CD4-positive, alpha-beta T cell treated with Interleukin-6 at 100 ng/mL for 8 hours (primary cell): Measurements from ENCODE around the gene HOXA11.

Experiments used
- DNase-seq: peaks from one replicate; pipeline ENCODE4 v3.0.0-alpha.2; 2020; ENCODE audit warnings: mixed read lengths, low spot score

The HOXA11 gene

DNA sequence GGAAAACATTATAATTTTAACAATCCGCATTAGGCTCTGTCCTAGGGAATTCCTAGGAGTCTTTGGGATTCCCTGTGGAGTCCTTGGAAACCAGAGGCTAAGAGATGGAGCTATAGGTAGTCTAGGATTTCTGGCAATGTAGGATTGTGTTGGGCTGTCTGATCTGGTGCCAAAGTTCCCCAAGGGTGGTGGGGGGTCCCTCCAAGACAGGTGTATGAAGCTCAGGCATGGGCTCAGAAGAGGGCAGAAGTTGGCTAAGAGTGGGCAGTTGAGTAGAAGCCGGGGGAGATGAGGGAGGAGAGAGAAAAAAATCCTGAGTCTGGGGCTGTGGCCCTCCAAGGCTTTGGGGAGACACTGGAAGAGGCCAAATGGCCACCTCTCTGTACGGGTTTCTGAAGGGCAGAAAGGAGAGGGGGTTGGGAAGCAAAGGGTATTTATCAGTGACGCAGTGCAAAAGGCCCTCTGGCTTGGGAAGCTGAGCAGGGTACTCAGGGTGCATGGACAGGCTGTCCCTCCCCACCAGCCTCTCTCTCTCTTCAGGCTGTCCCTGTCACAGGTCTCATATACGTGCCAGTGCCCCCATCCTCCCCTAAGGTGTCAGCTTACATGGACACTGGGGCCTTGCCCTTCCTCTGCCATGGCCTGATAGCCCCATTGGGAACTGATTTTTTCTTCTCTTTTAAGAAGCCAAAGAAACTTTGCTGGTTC is 38.4 kb downstream of the HOXA11 start:
- no peak for DNase-seq

DNA sequence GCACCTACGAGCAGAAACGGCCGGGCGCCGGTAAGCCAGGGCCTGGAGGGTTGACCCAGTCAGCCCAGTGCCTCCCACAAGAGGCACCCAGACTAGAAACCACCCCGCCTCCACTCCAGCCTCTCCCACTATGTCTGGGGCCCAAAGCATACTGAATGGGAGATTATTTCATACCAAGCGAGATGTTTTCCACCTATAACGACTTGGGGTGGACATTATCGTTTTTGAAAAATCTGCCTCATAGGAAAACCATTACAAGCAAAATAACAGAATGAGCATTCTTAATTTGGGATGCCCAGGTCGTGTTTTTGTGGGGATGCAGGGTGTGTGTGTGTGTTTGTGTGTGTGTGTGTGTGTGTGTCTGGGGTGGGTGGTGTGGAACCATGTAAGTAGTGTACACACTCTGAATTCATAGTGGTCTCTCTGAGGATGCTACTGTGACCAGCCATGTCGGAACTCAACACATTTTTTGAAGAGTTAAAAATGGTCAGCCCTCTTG is 39.1 kb downstream of the HOXA11 start:
- no peak for DNase-seq

DNA sequence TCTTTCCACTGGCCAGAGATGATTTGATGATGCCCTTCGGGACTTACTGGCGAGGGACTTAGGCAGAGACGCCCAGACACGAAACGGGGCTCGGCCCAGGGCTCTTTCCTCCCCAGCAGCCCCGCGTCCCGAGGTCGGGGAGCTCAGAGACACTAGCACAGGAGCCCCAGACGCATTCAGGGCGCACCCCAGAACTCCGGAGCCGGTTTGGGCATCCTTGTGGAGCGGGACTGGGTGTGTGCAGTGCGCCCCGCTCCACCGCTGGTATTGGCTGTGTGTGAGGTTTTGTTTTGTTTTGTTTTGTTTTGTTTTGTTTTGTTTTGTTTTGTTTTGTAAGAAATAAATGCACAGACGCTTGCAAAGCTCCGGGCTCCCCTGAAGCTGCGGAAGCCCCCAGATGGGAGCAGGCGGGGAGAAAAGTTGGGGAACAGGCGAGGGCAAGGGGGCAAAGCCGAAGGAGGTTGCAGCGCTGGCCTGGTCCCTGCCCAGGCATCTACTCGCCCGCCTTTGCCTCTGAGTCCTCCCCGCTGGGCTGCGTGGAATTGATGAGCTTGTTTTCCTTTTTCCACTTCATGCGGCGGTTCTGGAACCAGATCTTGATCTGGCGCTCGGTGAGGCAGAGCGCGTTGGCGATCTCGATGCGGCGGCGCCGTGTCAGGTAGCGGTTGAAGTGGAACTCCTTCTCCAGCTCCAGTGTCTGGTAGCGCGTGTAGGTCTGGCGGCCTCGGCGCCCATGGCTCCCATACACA is 39.7 kb downstream of the HOXA11 start:
- DNase-seq: no peak

DNA sequence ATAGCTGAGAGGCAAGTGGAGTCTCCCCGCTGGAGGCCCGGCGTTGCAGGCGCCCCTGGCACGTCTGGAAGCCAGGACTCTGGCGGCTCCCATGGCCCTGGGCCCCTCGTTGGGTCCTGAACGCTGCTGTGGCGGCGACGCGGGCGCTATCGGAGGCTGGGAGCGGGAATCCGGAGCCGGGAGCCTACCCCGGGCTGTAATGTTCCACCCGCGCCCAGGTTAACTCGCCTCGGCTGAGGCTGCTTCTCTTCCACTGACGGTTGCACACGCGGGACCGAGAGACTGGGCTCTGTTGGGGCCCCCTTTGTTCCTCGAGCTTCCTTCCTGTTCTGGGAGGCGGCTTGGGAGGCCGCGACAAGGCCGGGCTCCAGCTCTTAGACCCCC is 40.3 kb downstream of the HOXA11 start:
- no peak for DNase-seq

DNA sequence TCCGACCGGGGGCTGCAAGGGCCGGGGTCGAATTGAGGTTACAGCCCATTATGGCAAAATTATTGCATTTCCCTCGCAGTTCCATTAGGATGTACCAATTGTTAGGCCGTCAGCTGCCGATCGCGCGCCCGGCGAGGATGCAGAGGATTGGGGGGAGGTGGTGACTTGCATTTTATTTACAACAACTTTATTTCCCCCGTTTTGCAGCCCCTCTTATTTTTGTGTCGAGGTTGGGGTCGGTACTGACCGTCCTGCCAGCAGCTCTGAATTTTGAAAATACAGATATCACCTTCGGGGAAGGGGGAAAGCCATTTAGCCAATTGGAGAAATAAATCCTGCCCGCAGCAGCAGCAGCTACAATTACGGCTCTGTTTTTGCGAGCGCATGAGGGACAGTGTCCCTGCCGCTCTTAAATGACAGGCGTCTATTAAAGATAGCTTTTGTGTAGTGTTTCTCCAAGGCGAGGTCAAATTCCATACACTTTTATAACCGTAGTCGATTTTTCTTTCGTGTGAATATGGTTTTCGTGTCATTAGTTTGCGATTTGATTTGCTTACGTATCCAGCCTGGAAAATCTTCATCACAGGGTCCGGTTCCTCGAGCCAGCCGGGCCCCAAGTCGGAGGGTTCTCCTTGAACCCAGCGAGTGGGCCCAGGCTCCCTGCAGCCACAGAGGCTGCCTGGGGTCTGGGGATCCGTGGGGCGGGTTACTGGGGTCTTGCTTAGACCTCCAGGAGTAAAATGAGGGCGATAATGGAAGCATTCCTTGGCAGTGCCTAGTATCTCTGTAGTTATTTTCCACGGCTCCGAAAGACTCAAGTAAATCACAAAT is 40.9 kb downstream of the HOXA11 start:
- DNase-seq: no peak

DNA sequence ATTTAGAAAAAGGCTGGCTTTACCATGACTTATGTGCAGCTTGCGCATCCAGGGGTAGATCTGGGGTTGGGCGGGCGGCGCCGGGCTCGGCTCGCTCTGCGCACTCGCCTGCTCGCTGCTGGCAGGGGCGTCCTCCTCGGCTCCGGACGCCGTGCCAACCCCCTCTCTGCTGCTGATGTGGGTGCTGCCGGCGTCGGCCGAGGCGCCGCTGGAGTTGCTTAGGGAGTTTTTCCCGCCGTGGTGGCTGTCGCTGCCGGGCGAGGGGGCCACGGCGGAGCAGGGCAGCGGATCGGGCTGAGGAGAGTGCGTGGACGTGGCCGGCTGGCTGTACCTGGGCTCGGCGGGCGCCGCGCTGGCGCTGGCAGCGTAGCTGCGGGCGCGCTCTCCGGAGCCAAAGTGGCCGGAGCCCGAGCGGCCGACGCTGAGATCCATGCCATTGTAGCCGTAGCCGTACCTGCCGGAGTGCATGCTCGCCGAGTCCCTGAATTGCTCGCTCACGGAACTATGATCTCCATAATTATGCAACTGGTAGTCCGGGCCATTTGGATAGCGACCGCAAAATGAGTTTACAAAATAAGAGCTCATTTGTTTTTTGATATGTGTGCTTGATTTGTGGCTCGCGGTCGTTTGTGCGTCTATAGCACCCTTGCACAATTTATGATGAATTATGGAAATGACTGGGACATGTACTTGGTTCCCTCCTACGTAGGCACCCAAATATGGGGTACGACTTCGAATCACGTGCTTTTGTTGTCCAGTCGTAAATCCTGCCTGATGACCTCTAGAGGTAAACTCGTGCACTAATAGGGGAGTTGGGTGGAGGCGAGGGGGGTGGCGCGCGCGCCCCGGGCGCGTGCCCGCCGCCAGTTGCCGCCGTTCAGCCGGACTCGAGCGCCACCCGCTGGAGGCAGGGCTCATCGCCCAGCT is 41.7 kb downstream of the HOXA11 start, which contains the start of gene HOXA5:
Gene HOXA5 (minus strand): TSS at position 659 of the 927 bp plus-strand sequence. CDS start 74 bp downstream, at position 585.
- DNase-seq: no peak

DNA sequence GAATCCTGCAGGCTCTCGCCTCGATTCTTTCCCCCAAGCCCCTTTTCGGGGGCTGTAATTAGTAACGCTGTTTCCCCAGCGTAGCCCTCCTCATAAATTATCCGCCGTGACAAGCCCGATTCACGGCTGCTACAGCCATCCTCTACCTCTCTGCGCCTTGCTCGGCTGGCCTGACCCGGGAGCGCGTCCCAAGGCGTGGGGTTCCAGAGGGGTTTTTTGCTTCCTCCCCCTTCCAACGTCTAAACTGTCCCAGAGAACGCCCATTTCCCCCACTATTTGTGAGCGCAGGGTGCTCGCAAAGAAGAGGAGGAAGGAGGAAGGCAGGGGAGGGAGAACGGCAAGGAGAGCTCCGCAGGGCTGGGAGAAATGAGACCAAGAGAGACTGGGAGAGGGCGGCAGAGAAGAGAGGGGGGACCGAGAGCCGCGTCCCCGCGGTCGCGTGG is 42.4 kb downstream of the HOXA11 start:
- DNase-seq: no peak

DNA sequence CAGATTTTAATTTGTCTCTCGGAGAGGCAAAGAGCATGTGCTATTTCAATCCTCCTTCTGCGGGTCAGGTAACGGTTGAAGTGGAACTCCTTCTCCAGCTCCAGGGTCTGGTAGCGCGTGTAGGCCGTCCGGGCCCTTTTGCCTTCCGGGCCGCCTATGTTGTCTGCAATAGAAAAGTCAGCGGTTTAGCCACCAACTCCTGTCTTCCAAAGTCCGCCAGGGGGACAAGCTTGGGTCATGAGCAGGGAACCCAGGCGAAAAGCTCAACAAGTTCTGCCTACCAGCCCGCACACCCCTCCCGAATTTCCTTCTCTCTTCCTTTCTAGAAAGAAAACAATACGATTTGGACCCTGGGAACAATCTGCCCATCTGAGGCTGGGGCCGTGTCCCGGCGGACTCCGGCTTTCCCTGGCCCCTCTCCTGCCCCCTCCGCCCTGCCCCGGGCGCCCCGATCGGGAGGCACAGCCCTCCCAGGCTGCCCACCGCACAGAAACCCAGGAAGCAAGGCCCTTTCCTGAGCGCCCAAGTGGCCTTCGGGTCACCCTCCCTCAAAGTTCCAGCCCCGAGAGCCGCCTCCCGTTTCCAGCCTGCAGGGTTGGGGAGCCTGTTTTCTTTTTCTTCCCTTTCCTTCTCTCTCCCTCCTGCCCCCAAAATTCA is 43.0 kb downstream of the HOXA11 start:
- no peak for DNase-seq

DNA sequence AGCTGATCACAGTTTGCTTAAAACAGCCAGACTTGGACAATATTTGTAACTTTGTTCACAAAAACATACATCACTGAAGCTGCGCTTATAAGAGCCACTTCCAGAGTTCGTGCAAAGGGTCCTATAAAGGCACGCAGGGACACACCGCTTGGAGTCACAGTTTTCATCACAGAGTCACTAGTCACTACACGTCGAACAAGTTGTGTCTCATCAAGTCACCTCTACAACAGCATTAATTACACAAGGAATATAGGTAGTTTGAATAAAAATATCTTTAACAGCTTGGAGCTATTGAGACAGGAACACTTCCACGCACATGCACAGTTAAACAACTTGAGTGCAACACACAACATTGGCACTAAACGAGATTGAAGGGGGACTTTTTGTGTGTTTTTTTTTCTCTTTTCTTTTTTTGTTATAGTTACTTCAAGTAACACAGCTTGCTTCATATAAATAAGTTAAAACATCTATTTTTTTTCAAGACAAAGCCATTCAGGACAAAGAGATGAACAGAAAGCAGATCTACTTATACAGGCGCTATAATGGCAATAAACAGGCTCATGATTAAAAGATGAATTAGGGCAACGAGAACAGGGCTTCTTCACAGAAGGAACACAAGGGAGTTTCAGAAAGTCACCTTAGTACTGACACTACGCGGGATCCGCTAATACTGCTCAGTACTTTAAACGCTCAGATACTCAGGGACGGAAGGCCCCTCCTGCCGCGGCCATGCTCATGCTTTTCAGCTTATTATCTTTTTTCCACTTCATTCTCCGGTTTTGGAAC is 43.7 kb downstream of the HOXA11 start:
- DNase-seq: no peak

DNA sequence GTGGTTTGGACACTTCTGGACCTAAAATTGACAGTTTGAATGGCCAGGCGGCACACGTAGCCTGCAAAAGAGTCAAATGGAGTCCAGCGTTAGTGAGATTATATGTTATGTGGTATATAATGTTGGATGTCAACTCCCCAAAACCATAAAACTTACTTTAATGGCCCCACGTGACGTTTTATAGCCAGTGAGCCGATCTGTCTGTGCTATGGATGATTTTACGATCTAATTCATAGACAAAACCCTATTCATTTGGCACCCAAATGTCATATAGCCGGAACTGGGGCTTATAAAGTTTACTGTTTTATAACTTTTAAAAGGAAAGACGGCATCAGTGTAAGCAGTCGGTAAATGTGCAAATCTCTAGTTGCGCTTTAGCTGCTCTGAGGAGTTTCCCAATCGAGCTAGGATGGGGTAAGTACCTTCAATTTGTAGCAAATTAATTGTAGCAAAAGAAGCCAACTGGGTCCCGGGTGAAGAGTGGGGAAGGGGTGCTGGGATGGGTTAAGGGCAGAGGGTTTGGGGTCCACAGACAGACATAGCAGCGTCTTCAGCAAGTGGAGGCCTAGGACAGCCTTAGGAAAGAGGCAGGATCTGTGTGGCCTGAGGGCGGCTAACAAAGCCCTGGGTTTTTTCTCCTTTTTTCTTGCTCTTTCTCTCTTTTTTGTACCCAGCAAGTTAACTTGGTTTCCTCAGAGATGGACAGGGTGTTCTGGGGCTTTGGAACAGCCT is 44.7 kb downstream of the HOXA11 start:
- DNase-seq: no peak

DNA sequence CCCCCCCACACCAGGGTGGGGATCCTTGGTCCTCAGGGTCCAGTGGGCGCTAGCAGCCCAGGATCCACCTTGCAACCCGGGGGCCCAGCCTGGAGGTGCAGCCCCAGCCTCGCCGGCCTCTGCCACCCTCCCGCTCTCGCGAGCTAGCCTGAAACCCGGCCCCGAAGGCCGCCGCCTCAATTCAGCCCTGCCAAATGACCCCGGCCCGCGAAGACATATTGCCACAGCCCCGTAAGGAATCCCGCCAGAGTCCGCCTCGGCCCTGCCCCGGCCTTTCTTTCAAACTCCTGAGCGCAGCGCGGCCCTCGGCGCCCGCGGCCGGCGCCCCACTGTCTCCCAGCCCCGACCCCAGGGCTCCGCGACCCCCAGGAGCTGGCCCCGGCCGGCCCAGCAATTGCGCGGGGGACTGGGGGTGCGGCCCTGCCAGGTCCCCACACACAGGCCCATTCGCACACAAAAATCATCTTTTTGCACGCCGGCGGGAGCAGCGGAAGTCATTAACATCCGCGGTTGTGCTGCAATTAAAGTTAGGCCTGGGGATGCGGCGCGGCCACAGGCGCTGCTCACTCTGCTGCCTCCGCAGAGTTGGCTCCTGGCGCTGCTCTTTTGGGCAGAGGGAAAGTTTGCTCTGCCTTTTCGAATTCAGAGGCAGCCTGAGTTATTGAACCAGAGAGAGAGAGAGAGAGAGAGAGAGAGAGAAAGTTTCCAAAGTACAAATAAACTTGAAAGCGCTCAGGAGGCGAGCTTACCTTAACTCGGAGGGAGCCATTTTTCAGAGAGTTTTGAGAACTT is 45.5 kb downstream of the HOXA11 start:
- no peak for DNase-seq

DNA sequence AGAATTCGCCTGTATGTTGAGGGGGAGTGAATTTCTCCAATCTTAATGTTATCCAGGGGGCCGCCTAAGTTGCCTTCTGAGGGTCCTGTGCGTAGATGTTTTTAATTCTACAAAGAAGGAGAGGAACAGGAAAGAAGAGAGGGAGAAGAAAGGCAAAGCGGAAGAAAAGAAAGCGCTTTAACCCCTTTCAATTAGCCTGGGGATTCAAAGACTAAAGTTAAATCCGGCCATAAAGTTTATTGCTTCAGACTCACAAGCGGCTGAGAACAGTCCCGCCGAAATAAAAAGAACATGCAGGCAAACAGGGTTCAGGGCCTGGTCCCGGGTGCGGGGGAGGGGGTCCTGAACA is 46.1 kb downstream of the HOXA11 start:
- no peak for DNase-seq

DNA sequence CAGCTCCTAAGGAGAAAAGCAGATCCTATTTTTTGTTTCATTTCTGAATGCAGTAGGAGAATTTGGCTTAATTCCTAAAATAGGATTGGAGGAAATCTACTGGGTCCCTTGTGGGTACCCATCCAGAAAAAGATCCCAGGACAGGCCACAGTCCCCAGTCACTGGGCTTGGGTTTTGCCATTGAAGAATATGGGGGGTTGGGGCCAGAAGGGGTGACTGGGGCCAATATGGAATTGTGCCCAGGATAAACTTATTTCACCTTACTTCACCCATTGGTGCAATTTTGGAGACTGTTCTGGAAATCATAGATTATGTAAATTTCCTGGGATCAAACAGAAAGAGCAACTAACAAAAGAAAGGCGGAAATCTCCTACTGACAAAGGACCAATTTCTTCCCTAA is 46.6 kb downstream of the HOXA11 start:
- DNase-seq: no peak

DNA sequence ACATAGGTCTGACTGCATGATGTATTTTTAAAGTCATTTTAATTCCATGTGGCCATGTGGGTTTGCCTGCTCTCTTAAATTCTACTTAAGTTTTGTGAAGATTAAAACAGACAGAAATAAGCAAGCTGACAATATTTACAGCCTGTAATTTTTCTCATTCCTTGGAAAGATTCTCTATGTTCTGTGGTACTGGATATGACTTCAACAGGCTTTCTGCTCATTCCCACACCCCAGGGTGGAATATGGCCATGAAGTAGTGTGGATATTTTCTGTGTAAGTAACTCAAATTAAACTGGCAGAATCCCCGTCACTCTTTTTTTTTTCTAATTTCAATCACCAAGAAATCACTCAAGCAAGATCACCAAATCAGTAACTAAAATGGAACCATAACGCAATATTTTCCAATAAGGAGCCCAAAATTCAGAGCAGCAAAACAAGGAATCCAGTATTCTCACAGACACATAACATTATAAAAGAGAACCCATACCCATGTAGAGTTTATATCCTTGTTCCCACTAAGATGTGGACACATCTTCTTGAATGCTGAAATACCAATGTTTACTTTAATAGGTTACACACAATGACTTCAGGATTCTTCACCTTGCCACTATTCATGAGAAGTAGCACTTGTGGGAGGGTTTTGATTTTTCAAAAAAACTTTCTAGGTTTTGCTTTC is 47.3 kb downstream of the HOXA11 start:
- DNase-seq: no peak

DNA sequence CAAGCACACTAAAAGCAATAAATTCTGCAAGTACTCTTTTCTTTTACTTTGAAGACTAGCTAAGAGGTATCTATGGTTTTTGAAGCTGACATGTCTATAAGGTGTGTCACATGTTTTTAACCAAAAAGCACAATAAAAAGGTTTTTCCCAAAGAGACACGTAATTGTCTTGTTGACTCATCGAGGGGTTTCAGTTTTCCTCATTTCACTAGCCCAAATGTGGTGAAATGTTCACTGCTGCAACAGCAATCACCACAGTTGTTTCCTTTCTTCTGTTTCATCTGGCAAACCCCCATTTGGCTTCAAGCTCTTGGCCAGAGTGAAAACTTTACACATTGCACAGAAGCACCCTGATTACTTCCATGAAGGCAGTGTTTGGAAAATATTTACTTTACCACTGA is 50.6 kb downstream of the HOXA11 start:
- no peak for DNase-seq

DNA sequence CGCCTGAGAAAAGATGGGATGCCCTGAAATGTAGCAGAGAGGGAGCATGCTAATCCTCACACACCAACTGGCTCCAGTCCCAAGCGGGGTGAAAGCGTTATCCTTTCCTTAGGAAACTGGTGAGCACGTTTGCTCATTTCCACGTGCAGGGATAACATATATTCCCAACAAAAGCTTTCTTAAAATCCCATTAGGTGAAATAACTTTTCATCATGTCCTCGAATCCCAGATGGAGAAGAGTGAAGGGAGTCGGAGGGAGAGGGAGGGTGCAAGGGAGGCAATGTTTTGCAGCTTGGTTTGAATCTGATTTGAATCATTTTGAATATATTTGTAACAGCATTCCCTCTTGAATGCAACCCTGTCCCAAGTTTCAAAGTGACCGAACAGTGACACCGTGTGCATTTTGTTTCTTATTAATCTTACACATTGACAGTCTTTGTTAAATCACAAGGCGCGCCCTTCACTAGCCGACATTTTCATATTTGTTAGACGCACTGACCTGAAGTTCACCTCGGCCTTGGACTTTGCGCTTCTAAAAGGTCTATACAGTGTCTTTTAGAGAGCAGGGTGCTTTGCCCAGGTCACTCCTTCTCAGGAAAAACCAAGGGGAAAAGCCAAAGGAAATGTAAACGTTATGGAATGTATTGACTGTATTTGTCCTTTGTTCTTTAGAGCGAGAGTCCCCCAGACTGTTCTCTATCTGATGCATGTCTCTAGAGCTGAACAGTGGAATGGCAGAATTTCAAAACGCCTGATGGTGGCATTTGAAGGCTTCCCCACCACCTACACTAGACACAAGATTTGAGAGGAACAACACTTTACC is 51.4 kb downstream of the HOXA11 start:
- no peak for DNase-seq

DNA sequence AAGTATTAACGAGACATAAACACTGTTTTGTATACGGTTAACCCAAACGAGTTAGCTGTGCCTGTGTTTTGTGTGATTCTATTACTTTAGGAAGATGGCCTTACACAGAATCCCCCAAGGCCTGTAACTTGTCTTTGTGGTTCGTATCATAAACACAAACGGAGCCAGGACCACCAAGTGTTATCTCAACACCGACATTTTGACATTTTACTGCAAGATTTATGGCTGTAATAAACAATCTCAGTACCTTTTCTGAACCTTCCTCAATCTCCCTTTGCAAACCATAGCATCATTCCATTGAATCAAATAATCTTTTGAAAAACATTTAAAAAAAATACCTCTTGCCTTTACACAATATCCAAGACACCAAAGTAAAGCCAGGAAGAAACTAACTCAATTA is 52.1 kb downstream of the HOXA11 start:
- no peak for DNase-seq
